K562 (cell line): ENCODE measurements around the gene CACNA1A.

Experiments
- RBM39 ChIP-seq: fragments of 200-400 bp; formaldehyde crosslinking; optimal IDR thresholded peaks from 2 replicates; pipeline ENCODE3; 2018; ENCODE audit warnings: low read depth, low read length
- TBP ChIP-seq: optimal IDR thresholded peaks from 2 replicates; pipeline ENCODE3; 2011; ENCODE audit warnings: low read depth, low read length, improper control_type of control experiment

GRCh38 chr19:13190781-13191540 lies 315.3 kb downstream of the CACNA1A start:
- TF ChIP-seq RBM39 (no peak), TBP (no peak)
